Loucy (cell line): ENCODE measurements around the gene ALOX12B.

ENCODE experiments used
- CTCF ChIP-seq: fragments of 200-600 bp; sonication (generic); conservative IDR thresholded peaks from 2 replicates; pipeline ENCODE4 v1.5.1; 2014; ENCODE audit warnings: mild to moderate bottlenecking, antibody characterized with exemption, low read length
- EZH2phosphoT487 ChIP-seq: fragments of 200-600 bp; IDR thresholded peaks from 2 replicates; pipeline ENCODE4 v1.6.1; 2018; ENCODE audit warnings: antibody characterized with exemption, mild to moderate bottlenecking, moderate library complexity, borderline replicate concordance

- TF ChIP-seq CTCF: no peak
- no peak for TF ChIP-seq EZH2phosphoT487
Observed at GRCh38 chr17:8108972-8109660, 21.6 kb upstream of the ALOX12B start.
